GM20000 (cell line): ENCODE results near the gene ASPG.

Source experiments
- DNase-seq: peaks from one replicate; pipeline ENCODE4 v3.0.0; 2012; ENCODE audit warnings: low spot score
- CTCF ChIP-seq: IDR thresholded peaks from 2 replicates; pipeline ENCODE4 v1.5.1; 2012; ENCODE audit warnings: mild to moderate bottlenecking, control low read depth; ENCODE audit errors: extremely low read depth, missing control alignments

The ASPG gene

GRCh38 chr14:104100171-104101085, 14.9 kb downstream of the ASPG start:
- no peak for TF ChIP-seq CTCF
- no peak for DNase-seq

DNA sequence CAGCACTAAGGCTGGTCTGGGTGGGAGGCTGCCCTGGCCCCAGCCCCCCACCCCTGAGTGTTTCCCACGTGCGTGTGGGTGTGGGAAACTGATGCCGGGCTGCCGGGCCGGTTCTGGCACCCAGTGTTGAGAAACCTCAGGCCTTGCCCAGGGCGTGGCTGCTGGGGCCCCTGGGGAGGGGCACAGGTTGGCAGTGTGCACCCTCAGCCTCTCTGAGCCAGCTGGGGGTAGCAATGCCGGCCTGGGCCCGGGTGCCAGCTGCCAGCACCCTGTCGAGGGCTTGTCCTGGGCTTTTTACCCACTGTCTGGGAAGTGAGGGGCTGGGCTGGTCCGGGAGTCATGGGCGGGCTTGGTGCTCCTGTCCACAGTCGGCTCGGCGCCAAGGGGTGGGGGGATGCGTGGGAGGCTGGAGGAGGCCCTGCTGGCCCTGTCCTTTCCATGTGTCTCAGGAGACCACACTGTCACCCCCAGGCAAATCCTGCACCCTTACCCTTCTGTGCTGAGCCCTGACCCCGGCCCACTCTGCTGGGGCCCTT, 15.7 kb downstream of the ASPG start:
- no peak for DNase-seq
- no peak for TF ChIP-seq CTCF

DNA sequence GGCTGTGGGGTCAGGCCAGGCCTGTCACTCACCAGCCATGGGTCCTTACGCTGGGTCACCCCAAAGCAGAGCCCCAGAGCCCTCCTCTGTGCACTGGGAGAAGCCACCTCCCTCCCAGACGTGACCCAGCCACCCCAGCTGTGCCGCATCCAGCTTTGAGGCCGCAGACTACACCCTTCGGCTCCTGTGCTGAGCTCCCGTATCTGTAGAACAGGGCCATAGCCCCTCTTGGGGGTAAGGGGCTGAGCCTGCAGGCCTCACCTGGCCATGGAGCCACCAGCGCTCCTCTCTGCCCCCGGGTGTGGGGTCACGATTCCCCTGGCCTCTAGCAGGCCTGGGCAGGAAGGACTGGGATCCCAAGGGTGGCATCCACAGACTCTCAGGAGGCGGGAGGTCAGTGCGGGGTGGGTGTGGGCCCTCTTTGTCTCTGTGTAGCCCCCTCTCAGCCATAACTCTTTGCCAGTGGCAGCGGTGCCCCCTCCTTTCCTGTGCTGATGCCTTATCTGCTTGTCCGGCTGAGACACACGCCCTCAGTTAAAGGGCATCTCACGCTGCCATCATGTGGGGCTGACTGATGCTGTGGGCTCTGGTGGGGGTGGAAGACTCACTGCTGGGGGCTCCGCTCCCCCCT, 16.3 kb downstream of the ASPG start:
- no peak for TF ChIP-seq CTCF
- DNase-seq = no peak

GRCh38 chr14:104102282-104102914, 16.9 kb downstream of the ASPG start:
- no peak for TF ChIP-seq CTCF

GRCh38 chr14:104103061-104103445, 17.6 kb downstream of the ASPG start:
- no peak for DNase-seq

More at GRCh38 chr14:104102282-104102914, 16.9 kb downstream of the ASPG start:
- DNase-seq = no peak

GRCh38 chr14:104103446-104104075, 18.1 kb downstream of the ASPG start:
- no peak for TF ChIP-seq CTCF
- no peak for DNase-seq

More at GRCh38 chr14:104103061-104103445, 17.6 kb downstream of the ASPG start:
- no peak for TF ChIP-seq CTCF
